GM13977 (cell line): ENCODE results near the gene DNMBP.

ENCODE experiments used
- DNase-seq: peaks from one replicate; pipeline ENCODE4 v3.0.0; 2012; ENCODE audit warnings: low spot score
- in situ Hi-C: fragments of 300-500 bp; cut with MboI; formaldehyde crosslinking; loops from one replicate; pipeline ENCODE4 v1.12.0; 2022; ENCODE audit warnings: low sequenced_read_pairs, low pct_unique_long_range_greater_than_20kb, mixed read lengths, inconsistent platforms; ENCODE audit not compliant: unreplicated experiment
- TF ChIP-seq, protein P1 (sequence below): IDR thresholded peaks from 2 replicates; pipeline ENCODE4 v1.5.1; 2012; ENCODE audit warnings: mild to moderate bottlenecking, control low read depth; ENCODE audit not compliant: insufficient read depth; ENCODE audit errors: extremely low read depth, missing control alignments

Gene DNMBP

DNA sequence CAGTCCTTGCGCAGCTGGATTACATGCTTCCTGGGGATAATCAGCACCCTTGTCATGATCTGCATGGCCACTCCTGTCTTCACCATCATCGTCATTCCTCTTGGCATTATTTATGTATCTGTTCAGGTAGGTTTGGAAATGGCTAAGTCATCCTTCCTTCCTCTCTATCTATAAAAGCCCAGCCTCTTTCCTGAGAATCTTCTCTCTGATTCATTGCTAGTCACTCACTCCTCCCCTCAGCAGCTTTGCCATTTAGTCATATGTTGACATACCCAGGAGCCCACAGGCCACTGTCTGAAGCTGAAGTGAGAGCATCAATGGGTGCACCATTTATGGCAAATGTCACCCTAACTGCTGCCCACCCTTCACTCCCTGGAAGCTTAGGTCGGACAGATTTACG lies 175.3 kb downstream of the DNMBP start:
- TF ChIP-seq, protein P1, sequence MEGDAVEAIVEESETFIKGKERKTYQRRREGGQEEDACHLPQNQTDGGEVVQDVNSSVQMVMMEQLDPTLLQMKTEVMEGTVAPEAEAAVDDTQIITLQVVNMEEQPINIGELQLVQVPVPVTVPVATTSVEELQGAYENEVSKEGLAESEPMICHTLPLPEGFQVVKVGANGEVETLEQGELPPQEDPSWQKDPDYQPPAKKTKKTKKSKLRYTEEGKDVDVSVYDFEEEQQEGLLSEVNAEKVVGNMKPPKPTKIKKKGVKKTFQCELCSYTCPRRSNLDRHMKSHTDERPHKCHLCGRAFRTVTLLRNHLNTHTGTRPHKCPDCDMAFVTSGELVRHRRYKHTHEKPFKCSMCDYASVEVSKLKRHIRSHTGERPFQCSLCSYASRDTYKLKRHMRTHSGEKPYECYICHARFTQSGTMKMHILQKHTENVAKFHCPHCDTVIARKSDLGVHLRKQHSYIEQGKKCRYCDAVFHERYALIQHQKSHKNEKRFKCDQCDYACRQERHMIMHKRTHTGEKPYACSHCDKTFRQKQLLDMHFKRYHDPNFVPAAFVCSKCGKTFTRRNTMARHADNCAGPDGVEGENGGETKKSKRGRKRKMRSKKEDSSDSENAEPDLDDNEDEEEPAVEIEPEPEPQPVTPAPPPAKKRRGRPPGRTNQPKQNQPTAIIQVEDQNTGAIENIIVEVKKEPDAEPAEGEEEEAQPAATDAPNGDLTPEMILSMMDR: no peak
- in situ Hi-C loops: no loop called here
- DNase-seq: no peak

DNA sequence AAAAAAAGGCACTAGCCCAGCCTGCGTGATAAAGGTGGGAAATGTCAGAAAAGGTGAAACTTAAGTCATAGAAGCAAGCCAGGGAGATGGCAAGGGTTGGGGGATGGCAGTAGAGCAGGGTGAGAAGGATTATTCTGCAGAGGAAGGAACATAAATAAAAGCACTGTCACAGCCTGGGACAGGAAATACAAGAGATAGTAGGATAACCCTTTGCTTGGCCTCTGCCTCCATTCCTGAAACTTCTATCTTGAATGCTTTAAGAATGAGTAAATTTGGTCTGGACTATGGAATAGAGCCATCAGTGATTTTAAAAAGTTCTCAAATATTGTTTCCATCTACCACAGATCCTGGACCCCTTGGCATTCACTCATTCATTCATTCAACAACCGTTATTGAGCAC lies 177.3 kb downstream of the DNMBP start:
- TF ChIP-seq, protein P1: no peak
- DNase-seq: no peak
- in situ Hi-C loops: no loop called here

DNA sequence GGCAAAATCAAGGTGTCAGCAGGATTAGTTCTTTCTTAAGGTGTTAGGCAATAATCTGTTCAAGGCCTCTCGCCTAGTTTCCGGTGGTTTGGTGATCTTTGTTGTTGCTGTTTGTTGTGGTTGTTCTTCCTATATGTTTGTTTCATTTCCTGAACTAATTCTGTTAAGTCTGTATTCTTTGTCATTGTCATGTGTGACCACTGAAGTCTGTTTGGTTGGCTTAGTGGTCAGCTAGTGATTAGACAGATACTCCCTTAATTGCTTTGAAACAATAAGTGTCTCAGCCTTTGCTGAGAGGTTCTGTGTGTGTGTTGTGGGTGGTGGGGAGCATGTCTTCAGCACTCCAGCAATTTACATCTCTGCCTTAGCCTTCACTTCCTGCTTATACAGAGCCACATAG lies 181.3 kb downstream of the DNMBP start:
- in situ Hi-C loops: no loop called here
- TF ChIP-seq, protein P1: no peak
- no peak for DNase-seq

DNA sequence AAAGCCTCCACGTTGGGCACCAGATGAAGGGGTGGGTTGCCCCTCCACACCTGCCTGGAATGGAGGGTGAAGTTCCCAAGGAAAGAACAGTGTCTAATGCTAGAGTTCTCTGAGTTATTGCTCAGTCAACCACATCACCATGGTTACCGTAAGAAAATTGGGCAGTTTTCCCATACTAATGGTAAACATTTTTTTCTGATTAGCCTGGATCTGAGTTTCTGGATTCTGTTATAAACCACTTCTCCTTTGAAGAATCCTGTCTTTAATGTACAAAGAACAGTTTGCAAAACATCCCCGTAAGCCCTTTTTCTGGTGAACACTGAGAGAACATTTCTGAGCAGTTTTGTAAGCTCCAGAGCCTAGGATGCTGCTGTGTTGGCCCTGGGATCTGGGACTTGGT lies 181.8 kb downstream of the DNMBP start:
- no peak for DNase-seq
- TF ChIP-seq, protein P1: no peak
- in situ Hi-C loops: no loop called here
